Left cardiac atrium (tissue), 4 donors: Measurements from ENCODE around the gene KCNC1. TPM values are rescaled to one million over a fixed set of nuclear protein-coding genes. Genes with fewer than 3 reads are reported as not detected.

Experiments
- ATAC-seq, 2 donors: fragments of 200-7000 bp; cut with Tn5 transposase; one replicate each; pipeline ENCODE4 v1.9.1; 2020; ENCODE audit warnings: mild to moderate bottlenecking in 2 of 2, moderate library complexity in 2 of 2
- DNase-seq: peaks from one replicate; pipeline ENCODE4 v3.0.0-alpha.2; 2020
- intact Hi-C, 2 donors: fragments of 100-400 bp; cut with DNase I; formaldehyde crosslinking; loops; one replicate each; pipeline versions ENCODE4 v1.14.1 to v1.15.1; 2022 to 2023
- total RNA-seq, 2 donors: library from RNA; stranded (reverse); fragmentation: NEBNext Ultra II Directional; extraction: Animal tissue kit (Norgen Biotek cat#: 25700); gene quantifications; one replicate each; pipeline ENCODE4 v1.2.1, GENCODE V29; 2021
- donor health status: DM: no; HTN: yes; CAD: no.
- donor health status: DM: no; HTN: yes; CAD: no; lungs with severe emphysema.
- donor health status: DM: yes; HTN: yes; CAD: no.
- donor health status: Dilated cardiomyopathy.

The KCNC1 gene
- total RNA-seq, 2 donors from 2014 or later: not detected

GRCh38 chr11:17801166-17801565 is 66.6 kb downstream of the KCNC1 start:
- ATAC-seq: no peak
- intact Hi-C loops: no loop called here
- no peak for DNase-seq

GRCh38 chr11:17802491-17802890 is 67.9 kb downstream of the KCNC1 start:
- intact Hi-C loops: no loop called here
- DNase-seq (no peak), ATAC-seq (no peak)

GRCh38 chr11:17803754-17804334 is 69.3 kb downstream of the KCNC1 start:
- ATAC-seq: no peak
- DNase-seq: no peak
- intact Hi-C loops: no loop called here

DNA sequence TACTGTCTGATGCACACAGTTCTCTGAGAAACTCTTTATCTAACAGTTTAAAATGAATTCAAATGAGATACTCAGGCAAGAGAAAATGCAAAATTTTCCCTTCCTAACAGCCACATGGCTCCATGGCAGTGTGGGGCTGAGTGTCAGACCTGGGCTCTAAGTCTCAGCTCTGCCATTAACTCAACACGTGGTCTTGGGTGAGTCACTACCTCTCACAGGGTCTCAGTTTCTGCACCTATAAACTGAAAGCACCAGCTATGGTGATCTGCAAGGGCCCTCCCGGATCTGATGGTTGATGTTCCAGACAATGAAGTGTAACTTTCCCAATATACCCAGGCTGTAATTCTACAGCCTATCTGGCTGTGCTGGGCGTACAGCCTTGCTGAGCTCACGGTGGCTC is 70.5 kb downstream of the KCNC1 start:
- DNase-seq (no peak), ATAC-seq (no peak)
- intact Hi-C loops: no loop called here

DNA sequence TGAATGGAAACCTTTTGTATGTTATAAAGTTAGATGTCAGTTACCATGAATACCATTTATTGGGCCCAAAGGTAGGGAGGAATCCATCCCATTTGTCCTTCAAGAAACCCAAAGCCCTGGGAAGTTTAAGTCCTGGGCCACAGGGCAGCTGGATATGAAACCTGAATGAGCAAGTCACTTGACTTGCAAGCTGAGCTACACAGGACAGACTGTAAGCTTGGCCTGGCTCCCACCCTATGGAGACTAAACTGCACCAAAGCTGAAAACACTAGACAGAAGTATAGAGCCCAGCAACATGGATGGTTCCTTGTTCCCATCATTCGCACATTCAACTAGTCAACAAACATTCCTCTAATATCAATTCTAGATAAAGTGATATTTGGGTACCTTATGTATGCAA is 71.3 kb downstream of the KCNC1 start:
- no peak for DNase-seq
- peak; percentile 43 to 75 for ATAC-seq
- intact Hi-C loops: no loop called here

DNA sequence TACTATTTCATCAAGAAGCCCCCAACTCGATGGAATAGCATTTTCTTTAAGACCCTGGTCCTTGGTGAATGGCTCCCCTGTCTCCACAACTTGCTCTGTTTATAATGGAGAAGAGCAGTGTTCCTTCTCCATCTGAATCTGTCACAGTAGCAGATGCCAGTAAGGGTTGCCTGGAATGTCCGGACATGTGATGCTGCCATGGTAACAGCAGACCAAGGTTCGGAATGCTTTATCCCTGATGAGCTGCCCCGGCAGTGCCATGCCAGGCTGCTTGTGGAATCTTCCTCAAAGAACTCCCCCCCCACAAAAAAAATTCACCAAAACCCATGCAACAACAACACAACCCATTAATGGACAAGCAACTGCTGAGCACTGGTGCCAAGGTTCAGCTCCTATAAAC is 72.5 kb downstream of the KCNC1 start:
- intact Hi-C loops: no loop called here
- DNase-seq: no peak
- ATAC-seq: peak; percentile 21 to 55

DNA sequence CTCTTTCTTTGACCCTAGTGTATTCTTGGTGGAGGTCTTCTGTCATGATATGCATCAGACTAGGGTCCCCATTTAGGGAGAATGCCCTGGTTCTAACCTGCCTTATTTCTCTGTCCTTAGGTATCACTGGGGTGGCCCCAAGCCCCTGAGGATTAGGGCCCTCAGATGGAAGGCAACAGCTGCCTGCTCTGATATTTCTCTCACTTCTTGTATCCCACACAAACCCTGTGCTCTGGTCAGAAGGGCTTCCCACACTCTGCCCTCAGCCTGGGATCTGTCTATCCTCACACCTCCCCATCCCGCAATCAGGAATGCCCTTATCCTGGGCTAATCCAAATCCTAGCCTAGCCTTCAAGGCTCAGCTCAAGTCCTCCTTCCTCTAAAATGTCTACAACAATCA is 75.5 kb downstream of the KCNC1 start:
- DNase-seq: no peak
- intact Hi-C loops: no loop called here
- no peak for ATAC-seq

- intact Hi-C loops: no loop called here
- DNase-seq (no peak), ATAC-seq (peak; percentile 31 to 70)
Measured at GRCh38 chr11:17810746-17811145, 76.2 kb downstream of the KCNC1 start.

DNA sequence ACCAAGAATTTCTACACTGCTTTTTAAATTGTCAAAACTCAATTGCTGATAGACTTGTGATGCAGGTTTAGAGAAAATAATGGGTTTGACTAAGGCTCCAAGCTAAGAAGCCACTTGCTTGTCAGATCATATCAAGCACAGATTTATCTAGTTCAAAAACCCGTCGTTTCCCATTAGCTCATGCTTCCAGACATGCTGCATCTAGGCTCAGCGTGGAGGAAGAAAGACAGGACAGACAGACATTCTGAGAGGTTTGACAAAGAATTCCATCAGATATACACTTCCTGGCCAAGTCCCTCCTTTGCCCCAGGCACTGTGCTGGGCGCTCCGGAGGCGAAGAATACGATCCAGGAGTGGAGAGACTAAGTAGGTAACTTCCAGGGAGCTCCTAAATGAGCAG is 76.8 kb downstream of the KCNC1 start:
- intact Hi-C loops: no loop called here
- ATAC-seq (no peak), DNase-seq (no peak)

- ATAC-seq: no peak
- intact Hi-C loops: no loop called here
- no peak for DNase-seq
Measured at GRCh38 chr11:17812091-17812864, 77.7 kb downstream of the KCNC1 start.

DNA sequence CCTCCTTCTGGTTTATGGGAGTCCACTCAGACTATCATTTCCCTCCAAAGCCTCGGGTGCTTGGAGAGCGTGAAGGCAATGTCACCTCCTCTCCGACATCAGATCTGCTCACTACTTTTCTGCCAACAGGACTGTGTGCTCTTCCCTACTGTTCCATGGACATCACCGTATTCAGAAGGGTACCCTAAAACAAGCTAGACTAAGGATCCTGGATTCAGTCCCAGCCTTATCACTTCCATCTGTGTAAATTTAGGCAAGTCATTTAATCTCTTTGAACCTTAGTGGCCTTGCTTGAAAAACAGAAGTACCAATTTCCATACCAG is 78.2 kb downstream of the KCNC1 start:
- no peak for DNase-seq
- intact Hi-C loops: no loop called here
- no peak for ATAC-seq

DNA sequence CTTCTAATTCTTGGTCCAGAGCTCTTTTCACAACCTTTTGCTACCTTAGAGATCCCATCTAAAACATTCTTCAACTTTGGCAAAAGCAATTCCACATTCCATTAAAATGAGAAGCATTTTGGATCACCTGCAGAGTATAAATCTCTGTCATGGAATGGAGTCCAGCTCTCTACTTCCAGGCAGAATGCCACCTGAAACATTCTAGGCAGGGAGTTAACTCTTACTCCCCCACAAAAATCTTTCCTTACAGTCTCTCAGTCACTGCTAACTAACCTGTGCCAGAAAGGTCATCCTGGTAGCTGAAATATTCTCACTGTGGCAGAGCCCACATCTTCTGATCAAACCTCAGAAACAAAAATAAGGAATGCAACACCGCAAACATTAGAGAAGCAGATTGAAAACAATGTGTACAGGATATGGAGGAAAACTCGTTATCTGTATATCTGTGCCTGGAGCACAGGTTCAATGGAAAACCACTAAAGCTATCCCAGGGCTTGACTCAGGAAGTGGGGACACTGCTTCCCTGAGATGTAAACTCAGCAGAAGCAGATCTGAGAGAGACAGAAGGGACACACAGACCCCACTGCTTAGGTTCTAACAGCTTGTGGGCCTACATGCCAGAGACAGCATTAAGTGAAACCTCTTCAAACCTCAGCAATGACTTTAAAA is 78.9 kb downstream of the KCNC1 start:
- no peak for DNase-seq
- ATAC-seq: peak in 1 of 2 donors; percentile 58
- intact Hi-C loops: no loop called here

DNA sequence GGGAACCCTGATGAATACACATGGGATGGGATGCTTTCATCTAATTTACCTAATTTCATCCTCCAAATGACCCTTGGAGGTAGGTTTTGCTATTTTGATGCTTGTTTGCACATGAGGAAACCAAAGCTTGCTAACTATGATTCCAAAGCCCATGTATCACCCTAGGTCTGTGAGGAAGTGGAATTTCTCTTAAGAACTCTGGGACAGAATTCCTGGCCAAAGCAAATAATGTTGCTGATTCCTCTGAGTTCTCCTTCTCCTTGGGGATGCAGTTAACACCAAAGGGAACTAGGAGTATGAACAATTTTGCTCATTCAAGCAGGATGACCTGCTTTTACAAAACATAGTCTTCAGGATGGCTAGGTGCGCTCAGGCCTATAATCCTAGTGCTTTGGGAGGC is 80.0 kb downstream of the KCNC1 start:
- DNase-seq (no peak), ATAC-seq (no peak)
- intact Hi-C loops: no loop called here

GRCh38 chr11:17816232-17816931 is 81.8 kb downstream of the KCNC1 start:
- DNase-seq (no peak), ATAC-seq (no peak)
- intact Hi-C loops: no loop called here

- DNase-seq: peak; percentile 48
- intact Hi-C loops: no loop called here
- ATAC-seq: peak; percentile 44 to 72
Measured at GRCh38 chr11:17821648-17822400, 87.2 kb downstream of the KCNC1 start.

- DNase-seq (no peak), ATAC-seq (no peak)
- intact Hi-C loops: no loop called here
Measured at GRCh38 chr11:17822401-17822781, 87.8 kb downstream of the KCNC1 start.

DNA sequence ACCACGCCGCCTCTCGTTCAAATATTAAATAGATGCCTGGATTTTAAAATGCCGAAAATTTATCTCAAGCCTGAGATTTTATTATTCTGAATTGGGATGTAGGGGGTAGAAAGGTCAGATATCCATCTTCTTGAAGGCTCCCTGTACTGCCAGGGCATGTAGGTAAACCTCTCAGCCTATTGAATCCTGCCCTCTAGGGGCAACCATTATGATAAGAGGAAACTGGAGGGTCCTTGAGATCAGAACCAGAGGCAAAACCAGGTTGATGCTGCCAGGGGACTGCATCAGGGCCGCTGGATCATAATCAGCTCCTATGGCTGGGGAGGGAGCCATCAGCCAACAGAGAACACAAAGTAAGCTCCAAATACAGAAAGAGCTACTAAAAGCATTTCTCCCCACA is 92.4 kb downstream of the KCNC1 start:
- DNase-seq: no peak
- no peak for ATAC-seq
- intact Hi-C loops: no loop called here

DNA sequence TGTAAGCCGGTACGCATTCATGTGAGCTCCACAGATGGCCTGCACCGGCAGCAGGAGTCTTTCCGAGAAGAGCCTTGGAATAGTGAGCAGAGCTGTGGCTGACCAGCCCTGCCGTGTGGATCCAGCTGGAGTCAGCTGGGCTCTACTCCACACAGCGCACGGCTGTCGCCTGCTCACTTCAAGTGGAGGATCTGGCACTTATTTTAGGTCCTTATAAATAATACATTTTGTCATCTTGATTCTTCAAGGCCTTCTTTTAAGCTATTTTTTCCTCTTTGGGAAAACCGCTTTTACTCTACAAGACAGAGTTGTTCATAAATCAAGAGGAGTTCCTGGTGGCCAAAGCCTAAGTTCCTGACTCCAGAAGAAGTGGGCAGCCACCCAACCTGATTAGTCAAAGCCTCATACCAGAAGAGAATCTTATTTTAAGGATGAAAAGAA is 93.8 kb downstream of the KCNC1 start:
- ATAC-seq (peak; percentile 63 to 95), DNase-seq (peak; percentile 54)
- intact Hi-C loops: no loop called here

- intact Hi-C loops: no loop called here
- no peak for DNase-seq
Measured at GRCh38 chr11:17831228-17831627, 96.6 kb downstream of the KCNC1 start.

More at GRCh38 chr11:17831228-17831627, 96.6 kb downstream of the KCNC1 start:
- ATAC-seq: no peak
